HEK293T (cell line): Measurements from ENCODE around the gene TMIE.
"Not testable (repeated sequence)": the region's sequence is repeated elsewhere in the genome, so short reads cannot be mapped to it uniquely, and the experiment has no call there.

Experiments
- CTCF ChIA-PET: fragments of 350-600 bp; formaldehyde crosslinking; extraction: SDS; loops from one replicate; lab custom pipeline; 2021; ENCODE audit warnings: antibody characterized with exemption, inconsistent platforms; lab: Yijun Ruan, JAX
- POLR2A ChIA-PET: fragments of 350-600 bp; formaldehyde crosslinking; extraction: SDS; loops from one replicate; lab custom pipeline; 2020; ENCODE audit warnings: antibody characterized with exemption, inconsistent platforms; lab: Yijun Ruan, JAX
- DNase-seq: peaks from one replicate; pipeline ENCODE4 v3.0.0; 2012; ENCODE audit warnings: mixed read lengths; ENCODE audit errors: extremely low spot score
- ARNT ChIP-seq: fragments of 450-650 bp; IDR thresholded peaks from 2 replicates; pipeline ENCODE4 v1.6.1; 2017; ENCODE audit warnings: mild to moderate bottlenecking
- BHLHE40 ChIP-seq: fragments of 450-650 bp; IDR thresholded peaks from 2 replicates; pipeline ENCODE4 v1.6.1; 2016; ENCODE audit warnings: mild to moderate bottlenecking, moderate library complexity, borderline replicate concordance
- CTBP1 ChIP-seq: fragments of 450-650 bp; IDR thresholded peaks from 2 replicates; pipeline ENCODE4 v1.6.1; 2016; ENCODE audit warnings: borderline replicate concordance
- ELF4 ChIP-seq: fragments of 450-650 bp; IDR thresholded peaks from 2 replicates; pipeline ENCODE4 v1.6.1; 2017; ENCODE audit warnings: antibody characterized with exemption
- FOXA1 ChIP-seq: fragments of 450-650 bp; IDR thresholded peaks from 2 replicates; pipeline ENCODE4 v1.6.1; 2016; ENCODE audit warnings: mild to moderate bottlenecking
- FOXK2 ChIP-seq: fragments of 450-650 bp; IDR thresholded peaks from 2 replicates; pipeline ENCODE4 v1.6.1; 2016; ENCODE audit warnings: mild to moderate bottlenecking
- FOXM1 ChIP-seq: fragments of 450-650 bp; IDR thresholded peaks from 2 replicates; pipeline ENCODE4 v1.6.1; 2017; ENCODE audit warnings: mild to moderate bottlenecking, borderline replicate concordance
- HDGF ChIP-seq: fragments of 450-650 bp; IDR thresholded peaks from 2 replicates; pipeline ENCODE4 v1.6.1; 2017; ENCODE audit warnings: antibody characterized with exemption, borderline replicate concordance
- L3MBTL2 ChIP-seq: fragments of 450-650 bp; conservative IDR thresholded peaks from 2 replicates; pipeline ENCODE4 v1.6.1; 2016; ENCODE audit warnings: mild to moderate bottlenecking
- LEF1 ChIP-seq: fragments of 450-650 bp; IDR thresholded peaks from 2 replicates; pipeline ENCODE4 v1.6.1; 2017; ENCODE audit warnings: mild to moderate bottlenecking, borderline replicate concordance
- NFRKB ChIP-seq: fragments of 450-650 bp; IDR thresholded peaks from 2 replicates; pipeline ENCODE4 v1.6.1; 2016; ENCODE audit warnings: mild to moderate bottlenecking, moderate library complexity
- PKNOX1 ChIP-seq: fragments of 450-650 bp; IDR thresholded peaks from 2 replicates; pipeline ENCODE4 v1.6.1; 2016
- SP1 ChIP-seq: fragments of 450-650 bp; IDR thresholded peaks from 2 replicates; pipeline ENCODE4 v1.6.1; 2017
- SUZ12 ChIP-seq: fragments of 450-650 bp; IDR thresholded peaks from 2 replicates; pipeline ENCODE4 v1.6.1; 2016; ENCODE audit warnings: mild to moderate bottlenecking
- TARDBP ChIP-seq: fragments of 450-650 bp; IDR thresholded peaks from 2 replicates; pipeline ENCODE4 v1.6.1; 2016
- ZNF384 ChIP-seq: fragments of 450-650 bp; IDR thresholded peaks from 2 replicates; pipeline ENCODE4 v1.6.1; 2016

The TMIE gene

GRCh38 chr3:46703013-46703520 is 1.9 kb downstream of the TMIE start:
- POLR2A ChIA-PET = no interaction called here
- CTCF ChIA-PET = interaction anchor here (0.5 to 1.5 kb wide), 4 partner anchors 163 to 1086 kb away, joined by 3 to 6 read pairs (median 3); no protein-coding TSS in a partner anchor
- TF ChIP-seq PKNOX1 = no peak

DNA sequence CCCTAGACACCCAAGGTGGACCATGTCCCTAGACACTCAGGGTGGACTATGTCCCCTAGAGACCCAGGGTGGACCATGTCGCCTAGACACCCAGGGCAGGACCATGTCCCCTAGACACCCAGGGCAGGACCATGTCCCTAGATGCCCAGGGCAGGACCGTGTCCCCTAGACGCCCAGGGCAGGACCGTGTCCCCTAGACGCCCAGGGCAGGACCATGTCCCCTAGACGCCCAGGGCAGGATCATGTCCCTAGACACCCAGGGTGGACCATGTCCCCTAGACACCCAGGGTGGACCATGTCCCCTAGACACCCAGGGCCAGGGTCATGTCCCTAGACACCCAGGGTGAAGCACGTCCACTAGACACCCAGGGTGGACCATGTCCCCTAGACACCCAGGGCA is 3.2 kb downstream of the TMIE start:
- CTCF ChIA-PET, POLR2A ChIA-PET, DNase-seq: not testable (repeated sequence)

More at GRCh38 chr3:46703013-46703520, 1.9 kb downstream of the TMIE start:
- no peak for DNase-seq

DNA sequence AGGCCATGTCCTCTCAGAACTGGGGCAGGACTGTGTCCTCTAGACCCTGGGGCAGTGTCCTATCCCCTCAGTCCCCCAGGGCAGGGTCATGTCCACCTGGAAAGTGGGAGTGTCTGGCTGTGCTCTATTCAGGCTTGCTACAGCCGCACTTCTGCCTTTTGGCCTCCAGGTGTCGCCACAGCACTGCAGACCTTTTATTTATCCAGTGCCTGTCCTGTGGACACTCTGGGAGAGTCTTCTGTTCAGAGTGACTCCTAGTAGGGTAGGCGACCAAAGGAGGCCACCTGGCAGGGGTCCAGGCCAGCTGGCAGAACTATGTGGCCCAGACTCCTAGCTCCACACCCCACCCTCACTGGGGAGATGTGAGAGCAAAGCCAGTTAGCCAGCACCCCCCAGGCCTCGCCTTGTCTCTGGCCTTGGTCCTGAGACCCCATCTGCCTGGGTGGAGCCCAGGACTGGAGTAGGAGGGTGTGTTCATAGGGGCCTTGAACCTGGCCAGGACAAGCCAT is 3.9 kb downstream of the TMIE start:
- TF ChIP-seq LEF1 = no peak
- TF ChIP-seq TARDBP = no peak
- TF ChIP-seq SP1 = no peak
- no peak for TF ChIP-seq L3MBTL2
- no peak for TF ChIP-seq ZNF384
- no peak for TF ChIP-seq NFRKB
- TF ChIP-seq ELF4 = no peak
- TF ChIP-seq ARNT = no peak
- TF ChIP-seq FOXK2 = no peak
- TF ChIP-seq SUZ12 = no peak
- no peak for TF ChIP-seq FOXM1
- TF ChIP-seq BHLHE40 = no peak
- no peak for TF ChIP-seq HDGF
- TF ChIP-seq CTBP1 = no peak
- no peak for TF ChIP-seq PKNOX1
- TF ChIP-seq FOXA1 = no peak
- CTCF ChIA-PET = interaction anchor here (1.1 kb wide), 1 partner anchor 229 kb away, joined by 3 read pairs; no protein-coding TSS in a partner anchor
- peak; percentile 78 for DNase-seq
- POLR2A ChIA-PET = no interaction called here

DNA sequence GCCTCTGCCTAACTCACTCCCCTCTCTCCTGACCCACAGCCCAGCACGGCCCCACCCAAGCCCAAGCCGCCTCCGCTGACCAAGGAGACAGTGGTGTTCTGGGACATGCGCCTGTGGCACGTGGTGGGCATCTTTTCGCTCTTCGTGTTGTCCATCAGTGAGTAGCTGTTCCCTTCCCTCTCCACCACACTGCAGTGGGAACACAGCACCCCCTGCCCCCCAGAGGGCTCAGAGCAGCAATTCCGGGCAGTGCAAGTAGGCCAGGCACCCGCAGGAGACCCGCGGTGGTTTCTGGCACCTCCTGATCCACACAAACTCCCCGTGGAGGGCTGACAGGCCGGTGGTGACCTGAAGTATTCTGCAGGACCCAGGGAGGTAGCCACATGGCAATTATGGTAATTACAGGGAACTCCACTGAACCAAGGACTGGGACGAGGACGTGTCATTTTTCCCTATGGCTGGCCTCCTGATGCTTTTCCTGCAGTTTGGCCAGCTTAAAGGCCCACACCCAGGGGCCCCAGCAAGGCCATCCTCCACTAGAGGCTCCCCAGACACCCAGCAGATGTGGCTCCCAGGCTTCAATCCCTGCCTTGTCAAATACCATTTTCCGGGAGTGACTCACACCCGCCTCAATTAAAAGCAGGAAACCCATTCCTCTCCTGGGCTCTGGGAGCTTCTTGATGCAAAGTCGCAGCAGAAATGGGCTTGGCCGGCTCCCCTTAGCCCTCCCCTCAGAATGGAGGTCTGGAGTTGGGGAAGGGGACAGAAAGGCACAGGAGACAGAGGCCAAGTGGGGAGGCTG is 4.8 kb downstream of the TMIE start:
- DNase-seq = no peak
- ChIA-PET POLR2A (no interaction called here), CTCF (interaction anchor here (1.1 kb wide), 1 partner anchor 228 kb away, joined by 3 read pairs; no protein-coding TSS in a partner anchor)
- TF ChIP-seq NFRKB = no peak
- no peak for TF ChIP-seq FOXA1
- TF ChIP-seq LEF1 = no peak
- TF ChIP-seq CTBP1 = no peak
- TF ChIP-seq BHLHE40 = no peak
- TF ChIP-seq TARDBP = no peak

DNA sequence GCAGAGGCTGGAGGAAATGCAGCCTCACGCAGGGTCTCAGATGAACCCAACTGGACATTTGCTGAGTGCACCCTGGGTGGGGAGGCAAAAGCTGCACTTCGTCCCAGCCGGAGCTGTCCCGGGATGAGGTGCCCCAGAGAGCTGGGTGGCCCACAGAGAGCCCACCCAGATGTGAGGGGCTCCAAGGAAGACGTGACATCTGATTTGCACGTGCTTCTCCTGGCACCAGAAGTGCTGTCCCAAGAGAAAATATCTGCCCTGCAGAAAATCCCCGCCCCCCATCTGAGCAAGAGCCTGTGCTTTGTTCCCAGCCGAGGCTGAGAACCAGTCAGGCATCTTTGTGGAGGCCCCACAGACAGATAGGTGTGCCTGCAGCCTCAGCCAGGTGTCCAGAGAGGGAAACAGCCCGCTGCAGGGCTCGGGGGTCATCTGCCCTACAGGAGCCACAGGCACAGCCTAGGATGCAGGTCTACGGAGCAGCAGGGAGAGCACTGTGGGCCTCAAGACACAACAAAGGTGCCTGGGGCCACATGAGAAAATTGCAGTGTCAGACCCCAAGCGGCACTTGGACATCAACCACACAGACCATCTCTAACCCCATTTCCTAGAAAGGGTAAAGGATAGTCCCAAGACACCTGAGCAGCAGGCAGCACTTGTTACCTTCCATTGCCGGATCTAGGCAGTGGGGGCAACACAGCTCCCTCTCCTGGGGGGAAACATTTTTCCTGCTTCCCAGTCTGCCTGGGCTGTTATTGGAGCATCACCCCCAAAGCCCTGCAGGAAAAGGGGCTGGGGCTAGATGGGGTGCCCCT is 5.8 kb downstream of the TMIE start:
- no peak for TF ChIP-seq TARDBP
- TF ChIP-seq FOXK2 = no peak
- no peak for TF ChIP-seq PKNOX1
- TF ChIP-seq ARNT = no peak
- TF ChIP-seq FOXA1 = no peak
- TF ChIP-seq ZNF384 = no peak
- no peak for TF ChIP-seq BHLHE40
- no peak for TF ChIP-seq FOXM1
- TF ChIP-seq L3MBTL2 = no peak
- no peak for TF ChIP-seq NFRKB
- no peak for TF ChIP-seq HDGF
- no peak for TF ChIP-seq LEF1
- no peak for TF ChIP-seq SP1
- no peak for TF ChIP-seq CTBP1
- TF ChIP-seq SUZ12 = no peak
- no peak for TF ChIP-seq ELF4
- CTCF ChIA-PET = interaction anchor here (0.6 to 0.8 kb wide), 2 partner anchors 77 to 139 kb away, joined by 3 read pairs; no protein-coding TSS in a partner anchor
- POLR2A ChIA-PET = interaction anchor here (0.9 kb wide), 1 partner anchor 138 kb away, joined by 4 read pairs; no protein-coding TSS in a partner anchor
- no peak for DNase-seq

DNA sequence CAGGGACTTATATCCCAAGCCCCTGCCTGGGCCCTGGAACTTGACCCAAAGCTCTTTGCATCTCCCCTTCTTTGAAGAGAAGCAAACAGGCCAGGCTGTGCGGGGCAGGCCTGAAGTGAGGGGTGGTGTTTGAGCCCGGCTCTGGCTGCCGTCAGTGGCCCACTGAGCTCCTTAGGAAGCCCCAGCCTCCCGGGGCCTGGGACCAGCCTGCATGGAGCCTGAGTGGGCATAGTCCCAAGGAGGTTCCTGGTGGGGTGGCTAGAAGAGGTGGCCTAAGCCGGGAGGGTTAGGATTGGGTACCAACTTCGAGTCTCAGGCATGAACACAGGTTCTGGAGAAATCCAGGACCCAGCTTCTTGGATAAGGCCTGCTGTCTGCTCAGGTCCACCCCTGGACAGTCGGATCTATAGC is 6.4 kb downstream of the TMIE start:
- TF ChIP-seq FOXK2 (no peak), PKNOX1 (no peak), HDGF (no peak), SP1 (no peak), BHLHE40 (no peak)
- ChIA-PET CTCF (interaction anchor here (0.6 to 0.8 kb wide), 2 partner anchors 78 to 138 kb away, joined by 3 read pairs; no protein-coding TSS in a partner anchor), POLR2A (interaction anchor here (0.9 kb wide), 1 partner anchor 138 kb away, joined by 4 read pairs; no protein-coding TSS in a partner anchor)
- DNase-seq = no peak
